ENCODE results near the gene MARCHF9. TPM values are rescaled to one million over a fixed set of nuclear protein-coding genes. Genes with fewer than 3 reads are reported as not detected.

MARCHF9 gene
- total RNA-seq, 1 donor from 2014 or later = 20.0 TPM

DNA sequence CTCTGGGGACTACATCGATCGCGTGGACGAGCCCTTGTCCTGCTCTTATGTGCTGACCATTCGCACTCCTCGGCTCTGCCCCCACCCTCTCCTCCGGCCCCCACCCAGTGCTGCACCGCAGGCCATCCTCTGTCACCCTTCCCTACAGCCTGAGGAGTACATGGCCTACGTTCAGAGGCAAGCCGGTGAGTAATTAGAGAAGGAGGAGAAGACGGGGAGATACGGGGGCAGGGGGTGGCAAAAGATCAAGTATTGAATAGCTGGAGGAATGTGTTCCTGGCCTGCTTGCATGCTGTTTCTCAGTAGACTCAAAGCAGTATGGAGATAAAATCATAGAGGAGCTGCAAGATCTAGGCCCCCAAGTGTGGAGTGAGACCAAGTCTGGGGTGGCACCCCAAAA, 39.1 kb upstream of the MARCHF9 start:
- intact Hi-C loops (cut with DNase I) = no loop called here
- Histone ChIP-seq H3K4me3 (no peak overlapping the region), H3K27me3 (ENCODE audit: low read depth) (no peaks in the 10 kb centered on the region), H3K27ac (no peak overlapping the region), H3K4me1 (no peaks in the 10 kb centered on the region), H3K9me3 (no peaks in the 10 kb centered on the region), H3K36me3 (peaks cover 91% of the 10 kb centered on the region)
- TF ChIP-seq, protein P1, sequence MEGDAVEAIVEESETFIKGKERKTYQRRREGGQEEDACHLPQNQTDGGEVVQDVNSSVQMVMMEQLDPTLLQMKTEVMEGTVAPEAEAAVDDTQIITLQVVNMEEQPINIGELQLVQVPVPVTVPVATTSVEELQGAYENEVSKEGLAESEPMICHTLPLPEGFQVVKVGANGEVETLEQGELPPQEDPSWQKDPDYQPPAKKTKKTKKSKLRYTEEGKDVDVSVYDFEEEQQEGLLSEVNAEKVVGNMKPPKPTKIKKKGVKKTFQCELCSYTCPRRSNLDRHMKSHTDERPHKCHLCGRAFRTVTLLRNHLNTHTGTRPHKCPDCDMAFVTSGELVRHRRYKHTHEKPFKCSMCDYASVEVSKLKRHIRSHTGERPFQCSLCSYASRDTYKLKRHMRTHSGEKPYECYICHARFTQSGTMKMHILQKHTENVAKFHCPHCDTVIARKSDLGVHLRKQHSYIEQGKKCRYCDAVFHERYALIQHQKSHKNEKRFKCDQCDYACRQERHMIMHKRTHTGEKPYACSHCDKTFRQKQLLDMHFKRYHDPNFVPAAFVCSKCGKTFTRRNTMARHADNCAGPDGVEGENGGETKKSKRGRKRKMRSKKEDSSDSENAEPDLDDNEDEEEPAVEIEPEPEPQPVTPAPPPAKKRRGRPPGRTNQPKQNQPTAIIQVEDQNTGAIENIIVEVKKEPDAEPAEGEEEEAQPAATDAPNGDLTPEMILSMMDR (IDR thresholded peaks at IDR 0.05) = no peak
- ATAC-seq = no peak
- no peak for DNase-seq

DNA sequence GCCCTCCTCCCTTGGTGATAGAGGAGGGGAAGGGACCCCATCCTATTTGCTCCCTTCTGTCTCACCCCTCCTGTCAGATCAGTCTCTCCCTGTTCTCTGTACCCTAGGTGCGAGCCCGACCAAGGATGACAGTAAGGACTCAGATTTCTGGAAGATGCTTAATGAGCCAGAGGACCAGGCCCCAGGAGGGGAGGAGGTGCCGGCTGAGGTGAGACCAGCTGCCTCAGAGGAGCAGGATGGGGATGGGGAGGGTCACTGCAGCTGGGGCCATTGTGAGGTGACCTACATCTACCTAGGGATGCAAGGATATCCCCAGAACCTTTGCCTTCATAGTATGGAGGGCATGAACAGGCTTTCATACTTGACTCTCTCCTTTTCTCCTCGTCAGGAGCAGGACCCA, 38.6 kb upstream of the MARCHF9 start:
- no peak for ATAC-seq
- Histone ChIP-seq H3K36me3 (peaks cover 92% of the 10 kb centered on the region), H3K9me3 (no peaks in the 10 kb centered on the region), H3K27me3 (ENCODE audit: low read depth) (no peaks in the 10 kb centered on the region), H3K4me3 (no peak overlapping the region), H3K27ac (no peak overlapping the region), H3K4me1 (no peaks in the 10 kb centered on the region)
- DNase-seq = no peak
- TF ChIP-seq, protein P1 (IDR thresholded peaks at IDR 0.05) = no peak
- intact Hi-C loops (cut with DNase I) = no loop called here

DNA sequence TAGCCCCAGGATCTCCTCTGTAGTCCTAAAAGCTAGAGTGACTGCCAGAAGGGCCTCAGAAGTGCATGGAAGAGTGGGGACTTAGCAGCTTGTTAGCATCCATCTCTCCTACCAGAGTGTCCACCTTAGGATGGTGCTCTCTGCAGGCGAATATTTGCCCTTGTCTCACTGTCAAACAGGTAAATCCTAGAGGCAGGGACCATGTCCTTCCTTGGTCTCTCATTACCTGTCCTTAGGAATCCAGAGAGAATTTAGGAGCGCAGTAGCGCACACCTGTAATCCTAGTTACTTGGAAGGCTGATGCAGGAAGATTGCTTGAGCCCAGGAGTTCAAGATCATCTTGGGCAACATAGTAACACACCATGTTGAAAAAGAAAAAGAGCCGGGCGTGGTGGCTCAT, 37.8 kb upstream of the MARCHF9 start:
- ATAC-seq = no peak
- H3K36me3 ChIP-seq = peaks cover 92% of the 10 kb centered on the region

DNA sequence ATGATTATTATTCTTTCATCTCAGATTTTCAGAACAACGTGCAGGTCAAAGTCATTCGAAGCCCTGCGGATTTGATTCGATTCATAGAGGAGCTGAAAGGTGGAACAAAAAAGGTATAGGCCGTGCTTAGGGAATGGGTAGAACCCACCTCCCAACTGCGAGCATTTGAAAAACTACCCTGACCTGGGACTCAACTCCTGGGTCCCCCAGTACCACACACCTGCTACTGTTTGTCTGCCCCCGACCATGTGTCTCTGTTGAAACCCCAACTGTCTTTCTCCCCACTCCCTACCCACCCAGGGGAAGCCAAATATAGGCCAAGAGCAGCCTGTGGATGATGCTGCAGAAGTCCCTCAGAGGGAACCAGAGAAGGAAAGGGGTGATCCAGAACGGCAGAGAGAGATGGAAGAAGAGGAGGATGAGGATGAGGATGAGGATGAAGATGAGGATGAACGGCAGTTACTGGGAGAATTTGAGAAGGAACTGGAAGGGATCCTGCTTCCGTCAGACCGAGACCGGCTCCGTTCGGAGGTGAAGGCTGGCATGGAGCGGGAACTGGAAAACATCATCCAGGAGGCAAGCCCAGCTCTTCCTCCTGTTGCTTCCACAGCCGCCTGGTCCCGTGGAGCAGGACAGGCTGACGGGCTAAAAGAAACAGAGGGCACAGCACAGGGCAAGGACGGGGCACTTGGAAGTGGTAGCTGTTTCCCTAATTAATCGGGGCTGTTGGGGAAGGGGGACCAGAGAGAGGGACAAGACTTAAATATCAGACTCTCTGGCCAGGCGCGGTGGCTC, 36.9 kb upstream of the MARCHF9 start:
- no peak overlapping the region for H3K27ac ChIP-seq
- intact Hi-C loops (cut with DNase I) = no loop called here
- no peak for DNase-seq
- TF ChIP-seq, protein P1 (IDR thresholded peaks at IDR 0.05) = no peak
- H3K36me3 ChIP-seq = peaks cover 88% of the 10 kb centered on the region
- H3K4me1 ChIP-seq = no peaks in the 10 kb centered on the region
- no peak for ATAC-seq
- H3K9me3 ChIP-seq = no peaks in the 10 kb centered on the region
- H3K4me3 ChIP-seq = no peak overlapping the region
- H3K27me3 ChIP-seq (ENCODE audit: low read depth) = no peaks in the 10 kb centered on the region

More for the DNA sequence above, 37.8 kb upstream of the MARCHF9 start:
- no peak for DNase-seq
- Histone ChIP-seq H3K4me1 (no peaks in the 10 kb centered on the region), H3K27ac (no peak overlapping the region), H3K4me3 (no peak overlapping the region), H3K9me3 (no peaks in the 10 kb centered on the region), H3K27me3 (ENCODE audit: low read depth) (no peaks in the 10 kb centered on the region)
- intact Hi-C loops (cut with DNase I) = no loop called here
- TF ChIP-seq, protein P1 (IDR thresholded peaks at IDR 0.05) = no peak

DNA sequence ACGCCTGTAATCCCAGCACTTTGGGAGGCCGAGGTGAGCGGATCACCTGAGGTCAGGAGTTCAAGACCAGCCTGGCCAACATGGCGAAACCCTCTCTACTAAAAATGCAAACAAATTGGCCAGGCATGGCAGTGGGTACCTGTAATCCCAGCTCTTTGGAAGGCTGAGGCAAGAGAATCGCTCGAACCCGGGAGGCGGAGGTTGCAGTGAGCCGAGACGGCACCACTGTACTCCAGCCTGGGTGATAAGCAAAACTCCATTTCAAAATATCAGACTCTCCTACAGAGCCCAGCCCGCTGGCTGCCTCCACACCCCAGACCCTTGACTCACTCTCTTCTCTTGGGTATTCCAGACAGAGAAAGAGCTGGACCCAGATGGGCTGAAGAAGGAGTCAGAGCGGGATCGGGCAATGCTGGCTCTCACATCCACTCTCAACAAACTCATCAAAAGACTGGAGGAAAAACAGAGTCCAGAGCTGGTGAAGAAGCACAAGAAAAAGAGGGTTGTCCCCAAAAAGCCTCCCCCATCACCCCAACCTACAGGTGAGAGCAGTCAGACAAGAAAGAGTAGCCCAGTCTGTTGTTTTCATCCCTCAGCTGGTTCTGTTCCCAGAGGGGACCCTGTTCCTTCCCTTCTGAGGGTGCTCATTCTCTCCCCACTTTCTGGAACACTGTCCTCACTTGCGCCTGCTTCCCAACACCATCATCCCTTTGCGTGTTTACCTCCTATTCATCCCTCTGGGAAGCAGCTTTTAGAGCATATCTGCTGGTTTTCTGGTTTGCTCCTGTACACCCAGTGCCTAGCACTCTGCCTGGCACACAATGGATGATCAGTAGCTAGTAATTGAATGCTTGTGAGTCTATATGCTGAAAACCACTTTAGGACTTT, 36.0 kb upstream of the MARCHF9 start:
- Histone ChIP-seq H3K27ac (no peak overlapping the region), H3K27me3 (ENCODE audit: low read depth) (no peaks in the 10 kb centered on the region), H3K4me1 (no peaks in the 10 kb centered on the region), H3K36me3 (peaks cover 79% of the 10 kb centered on the region), H3K9me3 (no peaks in the 10 kb centered on the region), H3K4me3 (no peak overlapping the region)
- TF ChIP-seq, protein P1 (IDR thresholded peaks at IDR 0.05) = no peak
- DNase-seq (no peak), ATAC-seq (no peak)
- intact Hi-C loops (cut with DNase I) = no loop called here
